Keratinocyte (primary cell): ENCODE measurements around the gene RAP1GAP2. TPM values are rescaled to one million over a fixed set of nuclear protein-coding genes. Genes with fewer than 3 reads are reported as not detected.

Experiments used
- DNase-seq: peaks from one replicate; pipeline ENCODE4 v3.0.0-alpha.2; 2011; ENCODE audit warnings: low read depth, missing footprints, low spot score
- FAIRE-seq: peaks from 2 replicates; lab custom pipeline; 2011; peaks lifted over from hg19 to GRCh38; lab: Jason Lieb, UNC
- H2AFZ ChIP-seq: 2 replicates; pipeline ENCODE4 v1.6.0; 2012; ENCODE audit warnings: low read length, control low read depth, inconsistent platforms; ENCODE audit not compliant: control insufficient read depth
- H3K27ac ChIP-seq: 2 replicates; pipeline ENCODE4 v1.5.1; 2011; ENCODE audit warnings: low read length; ENCODE audit not compliant: control insufficient read depth, insufficient read depth
- H3K27me3 ChIP-seq: 3 replicates; pipeline ENCODE4 v1.6.0; 2011; ENCODE audit warnings: low read length; ENCODE audit not compliant: control insufficient read depth, insufficient read depth; ENCODE audit errors: extremely low read depth
- H3K36me3 ChIP-seq, 2 experiments: 2 replicates in 1 of 2; 3 replicates in 1 of 2; pipeline ENCODE4 v1.5.1; 2011; ENCODE audit warnings: low read length in 2 of 2, mild to moderate bottlenecking in 1 of 2; ENCODE audit not compliant: control insufficient read depth in 2 of 2, insufficient read depth in 2 of 2; ENCODE audit errors: extremely low read depth in 1 of 2
- H3K4me1 ChIP-seq: 3 replicates; pipeline ENCODE4 v1.5.1; 2011; ENCODE audit warnings: low read length; ENCODE audit not compliant: control insufficient read depth, insufficient read depth; ENCODE audit errors: extremely low read depth
- H3K4me2 ChIP-seq: 3 replicates; pipeline ENCODE4 v1.6.0; 2011; ENCODE audit warnings: low read depth, low read length; ENCODE audit not compliant: control insufficient read depth, insufficient read depth; ENCODE audit errors: extremely low read depth
- H3K4me3 ChIP-seq, 3 experiments: fragments of 200-600 bp in 1 of 3; sonication (generic) in 1 of 3; 2 replicates in 2 of 3; 3 replicates in 1 of 3; pipeline ENCODE4 v1.5.1; 2011 to 2016; ENCODE audit warnings: low read length in 3 of 3, mild to moderate bottlenecking in 3 of 3, control low read depth in 2 of 3, inconsistent platforms in 1 of 3, low read depth in 1 of 3, mixed read lengths in 1 of 3, mixed run types in 1 of 3, moderate library complexity in 1 of 3; ENCODE audit not compliant: control insufficient read depth in 2 of 3, insufficient read depth in 2 of 3; ENCODE audit errors: extremely low read depth in 1 of 3
- H3K79me2 ChIP-seq: 2 replicates; pipeline ENCODE4 v1.6.0; 2012; ENCODE audit warnings: low read length; ENCODE audit not compliant: control insufficient read depth, insufficient read depth
- H3K9ac ChIP-seq: 3 replicates; pipeline ENCODE4 v1.6.0; 2011; ENCODE audit warnings: low read length; ENCODE audit not compliant: control insufficient read depth, insufficient read depth; ENCODE audit errors: extremely low read depth
- H3K9me1 ChIP-seq: 3 replicates; pipeline ENCODE4 v1.6.0; 2011; ENCODE audit warnings: low read length; ENCODE audit not compliant: control insufficient read depth, insufficient read depth; ENCODE audit errors: extremely low read depth
- H3K9me3 ChIP-seq: 2 replicates; pipeline ENCODE4 v1.5.1; 2012; ENCODE audit warnings: low read depth, low read length; ENCODE audit not compliant: control insufficient read depth
- H4K20me1 ChIP-seq: 3 replicates; pipeline ENCODE4 v1.6.0; 2011; ENCODE audit warnings: low read length; ENCODE audit not compliant: control insufficient read depth, insufficient read depth; ENCODE audit errors: extremely low read depth
- CTCF ChIP-seq, 3 experiments: IDR thresholded peaks in 1 of 3; conservative IDR thresholded peaks in 1 of 3; optimal IDR thresholded peaks in 1 of 3; 2 replicates in 2 of 3; 3 replicates in 1 of 3; pipeline versions ENCODE3 to v1.5.1; 2011; ENCODE audit warnings: low read length in 3 of 3, mild to moderate bottlenecking in 3 of 3, moderate library complexity in 2 of 3, control low read depth in 1 of 3, inconsistent platforms in 1 of 3; ENCODE audit not compliant: insufficient read depth in 2 of 3; ENCODE audit errors: extremely low read depth in 1 of 3
- EZH2 ChIP-seq: IDR thresholded peaks from one replicate; pipeline ENCODE4 v1.6.1; 2012; ENCODE audit warnings: inconsistent platforms, mild to moderate bottlenecking, low read length, moderate library complexity
- dilution Hi-C: fragments of 300-500 bp; cut with MboI; formaldehyde crosslinking; loops from one replicate; pipeline ENCODE4 v1.7.0; 2020; ENCODE audit warnings: low sequenced_read_pairs; ENCODE audit not compliant: extremely low pct_ligation_motif_present
- polyA plus RNA-seq, 5 experiments: library from polyadenylated mRNA; depleted of rRNA in 3 of 5; stranded (reverse) in 3 of 5; stranded (forward) in 1 of 5; unstranded in 1 of 5; fragments of >200 nt; gene quantifications; 1 replicate in 1 of 5; 2 replicates in 3 of 5; 3 replicates in 1 of 5; pipeline versions ENCODE4 v1.2.1 to v1.2.3, GENCODE V29; 2011 to 2012; ENCODE audit warnings: missing spikeins in 2 of 5, low read depth in 1 of 5, low replicate concordance in 1 of 5

Gene RAP1GAP2
- polyA plus RNA-seq, 1 donor (not counting 4 experiments of a cell fraction or from before 2014, with no cell fraction given) = 13.6 TPM

- H3K9me1 ChIP-seq = peaks cover 8% of the 10 kb centered on the region
- DNase-seq (peak; percentile 83), FAIRE-seq (peak; percentile 98)
- TF ChIP-seq EZH2 (no peak), CTCF (optimal IDR thresholded peaks at IDR 0.05 in 1 of 3, IDR thresholded peaks at IDR 0.05 in 1 of 3, conservative IDR thresholded peaks at IDR 0.05 in 1 of 3; ENCODE audit: extremely low read depth in 1 of 3, insufficient read depth in 2 of 3, low read length in 3 of 3) (no peak)
- no peaks in the 10 kb centered on the region for H4K20me1 ChIP-seq
- H3K9me3 ChIP-seq = no peaks in the 10 kb centered on the region
- peaks cover 43% of the 10 kb centered on the region for H3K4me1 ChIP-seq
- H3K36me3 ChIP-seq = peaks cover 3 to 4% of the 10 kb centered on the region in 2 experiments
- dilution Hi-C loops = no loop called here
- no peak overlapping the region for H2AFZ ChIP-seq
- H3K4me3 ChIP-seq = peak overlapping the region in 1 of 3 experiments; percentile 54
- H3K27me3 ChIP-seq = no peaks in the 10 kb centered on the region
- H3K27ac ChIP-seq = peak overlapping the region; percentile 70
- H3K4me2 ChIP-seq = peak overlapping the region; percentile 77
- peak overlapping the region; percentile 22 for H3K9ac ChIP-seq
- peaks cover 14% of the 10 kb centered on the region for H3K79me2 ChIP-seq
These were observed 158.7 kb downstream of the RAP1GAP2 start for GRCh38 chr17:2954898-2955445.

GRCh38 chr17:2955931-2956582 lies 159.8 kb downstream of the RAP1GAP2 start:
- H3K4me2 ChIP-seq = peak overlapping the region; percentile 77
- no peaks in the 10 kb centered on the region for H4K20me1 ChIP-seq
- peaks cover 14% of the 10 kb centered on the region for H3K79me2 ChIP-seq
- no peaks in the 10 kb centered on the region for H3K27me3 ChIP-seq
- peaks cover 50% of the 10 kb centered on the region for H3K4me1 ChIP-seq
- no peak for TF ChIP-seq EZH2
- TF ChIP-seq CTCF (optimal IDR thresholded peaks at IDR 0.05 in 1 of 3, IDR thresholded peaks at IDR 0.05 in 1 of 3, conservative IDR thresholded peaks at IDR 0.05 in 1 of 3; ENCODE audit: extremely low read depth in 1 of 3, insufficient read depth in 2 of 3, low read length in 3 of 3) = no peak
- no peak overlapping the region for H2AFZ ChIP-seq
- peaks cover 0 to 4% of the 10 kb centered on the region in 2 experiments for H3K36me3 ChIP-seq
- dilution Hi-C loops = no loop called here
- H3K9me1 ChIP-seq = peaks cover 8% of the 10 kb centered on the region
- H3K9ac ChIP-seq = peak overlapping the region; percentile 13
- FAIRE-seq (peak; percentile 76), DNase-seq (no peak)
- H3K9me3 ChIP-seq = no peaks in the 10 kb centered on the region
- peak overlapping the region in 2 of 3 experiments; percentile 38 to 54 for H3K4me3 ChIP-seq
- H3K27ac ChIP-seq = peak overlapping the region; percentile 70
